GM12875 (cell line): ENCODE measurements around the gene DLL1.

Experiments
- H3K4me3 ChIP-seq: one replicate; pipeline ENCODE4 v1.5.1; 2011; ENCODE audit warnings: low read depth, low read length, control low read depth
- TF ChIP-seq, protein P1 (sequence below): IDR thresholded peaks from 2 replicates; pipeline ENCODE4 v1.5.1; 2011; ENCODE audit warnings: low read depth, mild to moderate bottlenecking, control low read depth, inconsistent platforms, low read length, moderate library complexity, borderline replicate concordance; ENCODE audit not compliant: insufficient read depth

The DLL1 gene

DNA sequence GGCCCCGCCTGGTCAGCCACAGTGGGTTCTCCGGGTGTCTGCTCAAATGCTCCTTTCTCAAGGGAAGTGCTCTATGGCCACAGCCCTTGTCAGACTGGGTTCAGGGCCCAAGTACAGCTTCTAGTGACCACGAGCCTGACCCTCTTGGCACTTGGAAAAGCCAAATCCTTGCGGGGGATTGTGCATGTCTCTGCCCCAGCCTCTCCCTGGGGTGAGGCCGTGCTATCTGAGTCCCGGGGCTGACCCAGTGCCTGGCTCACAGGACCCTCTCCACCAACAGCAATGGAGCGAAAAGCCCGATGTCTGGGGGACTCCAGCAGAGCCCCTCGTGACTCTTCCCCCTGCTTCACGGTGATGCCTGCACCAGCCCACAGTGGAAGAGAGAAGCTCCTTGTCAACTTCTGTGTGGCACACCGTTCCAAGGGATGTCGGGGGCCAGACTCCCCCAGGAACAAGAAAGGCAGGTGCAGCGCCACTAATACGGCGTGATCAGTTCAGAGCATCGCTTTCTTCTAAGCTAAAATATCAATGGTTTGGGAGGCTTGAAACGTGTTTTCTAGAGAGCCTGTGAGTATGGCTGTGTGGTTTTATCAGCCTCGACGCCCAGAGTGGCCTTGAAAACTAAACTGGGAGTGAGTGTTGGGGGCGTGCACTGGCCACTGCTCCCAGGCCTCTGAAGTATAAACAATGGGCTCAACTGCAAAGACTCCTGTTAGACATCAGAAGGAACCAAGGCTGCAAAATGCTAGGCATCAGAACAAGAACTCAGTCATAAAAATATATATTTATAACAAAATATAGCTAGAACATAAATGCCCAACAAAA, 51.9 kb downstream of the DLL1 start:
- TF ChIP-seq, protein P1, sequence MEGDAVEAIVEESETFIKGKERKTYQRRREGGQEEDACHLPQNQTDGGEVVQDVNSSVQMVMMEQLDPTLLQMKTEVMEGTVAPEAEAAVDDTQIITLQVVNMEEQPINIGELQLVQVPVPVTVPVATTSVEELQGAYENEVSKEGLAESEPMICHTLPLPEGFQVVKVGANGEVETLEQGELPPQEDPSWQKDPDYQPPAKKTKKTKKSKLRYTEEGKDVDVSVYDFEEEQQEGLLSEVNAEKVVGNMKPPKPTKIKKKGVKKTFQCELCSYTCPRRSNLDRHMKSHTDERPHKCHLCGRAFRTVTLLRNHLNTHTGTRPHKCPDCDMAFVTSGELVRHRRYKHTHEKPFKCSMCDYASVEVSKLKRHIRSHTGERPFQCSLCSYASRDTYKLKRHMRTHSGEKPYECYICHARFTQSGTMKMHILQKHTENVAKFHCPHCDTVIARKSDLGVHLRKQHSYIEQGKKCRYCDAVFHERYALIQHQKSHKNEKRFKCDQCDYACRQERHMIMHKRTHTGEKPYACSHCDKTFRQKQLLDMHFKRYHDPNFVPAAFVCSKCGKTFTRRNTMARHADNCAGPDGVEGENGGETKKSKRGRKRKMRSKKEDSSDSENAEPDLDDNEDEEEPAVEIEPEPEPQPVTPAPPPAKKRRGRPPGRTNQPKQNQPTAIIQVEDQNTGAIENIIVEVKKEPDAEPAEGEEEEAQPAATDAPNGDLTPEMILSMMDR = no peak
- H3K4me3 ChIP-seq = no peak overlapping the region

DNA sequence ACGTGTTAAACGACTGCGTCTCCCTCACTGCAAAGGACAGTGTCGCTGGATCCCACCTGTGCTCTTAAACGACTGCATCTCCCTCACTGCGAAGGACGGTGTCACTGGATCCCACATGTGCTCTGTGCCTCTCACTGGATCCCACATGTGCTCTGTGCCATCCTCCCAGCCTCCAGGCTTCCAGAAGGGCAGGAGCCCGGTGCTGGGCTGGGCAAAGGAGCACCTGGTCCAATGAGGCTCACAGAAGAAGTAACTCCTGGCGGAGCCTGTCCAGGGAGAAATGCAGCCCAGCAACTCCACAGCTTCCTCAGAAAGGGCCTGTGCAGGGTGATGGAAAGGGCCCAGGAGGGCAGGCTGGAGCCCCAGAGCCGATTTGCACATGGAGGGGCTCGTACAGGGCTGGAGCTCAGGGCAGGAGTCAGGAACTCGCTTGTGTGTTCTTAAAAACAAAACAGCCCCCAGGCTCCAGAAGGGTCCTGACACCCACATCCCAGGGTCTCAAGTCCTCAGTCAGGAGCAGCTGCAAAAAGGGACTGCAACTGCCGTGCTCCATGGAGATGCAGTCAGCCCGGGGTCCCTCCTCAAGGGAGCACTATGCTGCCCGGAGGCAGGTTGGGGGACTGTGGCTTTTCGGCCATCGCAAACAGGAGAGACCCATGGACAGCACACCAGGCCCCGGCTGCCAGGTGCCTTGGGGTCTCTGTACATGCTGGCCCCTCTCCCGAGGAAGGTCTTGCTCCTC, 52.7 kb downstream of the DLL1 start:
- TF ChIP-seq, protein P1 = no peak
- no peak overlapping the region for H3K4me3 ChIP-seq

DNA sequence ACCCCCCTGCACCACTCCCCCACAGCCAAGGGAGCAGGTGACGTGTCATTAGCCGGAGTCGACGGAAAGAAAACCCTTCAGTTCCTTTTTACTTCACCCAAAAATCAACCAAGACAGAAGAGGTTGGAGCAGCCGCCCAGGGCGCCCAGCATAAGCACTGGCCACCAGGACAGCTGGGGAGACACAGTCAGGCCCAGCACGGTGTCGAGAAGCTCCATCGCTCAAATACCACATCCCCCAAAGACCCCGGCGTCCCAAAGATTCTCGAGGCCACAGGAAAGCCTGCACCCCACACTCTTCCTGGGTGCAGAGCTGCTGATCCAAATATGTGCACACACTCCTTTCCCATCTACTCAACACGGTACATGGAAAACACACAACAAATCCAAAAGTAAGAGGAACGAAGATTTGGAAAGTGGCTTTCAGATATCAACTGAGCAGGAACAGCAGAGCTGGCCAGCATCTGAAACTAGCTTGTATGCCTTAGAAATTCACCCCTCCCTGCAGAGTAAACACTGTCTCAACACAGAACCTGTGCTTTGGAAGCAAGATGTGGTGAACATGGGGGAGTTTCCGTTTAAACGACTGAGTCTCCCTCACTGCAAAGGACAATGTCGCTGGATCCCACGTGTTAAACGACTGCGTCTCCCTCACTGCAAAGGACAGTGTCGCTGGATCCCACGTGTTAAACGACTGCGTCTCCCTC, 54.6 kb downstream of the DLL1 start:
- TF ChIP-seq, protein P1 = no peak

DNA sequence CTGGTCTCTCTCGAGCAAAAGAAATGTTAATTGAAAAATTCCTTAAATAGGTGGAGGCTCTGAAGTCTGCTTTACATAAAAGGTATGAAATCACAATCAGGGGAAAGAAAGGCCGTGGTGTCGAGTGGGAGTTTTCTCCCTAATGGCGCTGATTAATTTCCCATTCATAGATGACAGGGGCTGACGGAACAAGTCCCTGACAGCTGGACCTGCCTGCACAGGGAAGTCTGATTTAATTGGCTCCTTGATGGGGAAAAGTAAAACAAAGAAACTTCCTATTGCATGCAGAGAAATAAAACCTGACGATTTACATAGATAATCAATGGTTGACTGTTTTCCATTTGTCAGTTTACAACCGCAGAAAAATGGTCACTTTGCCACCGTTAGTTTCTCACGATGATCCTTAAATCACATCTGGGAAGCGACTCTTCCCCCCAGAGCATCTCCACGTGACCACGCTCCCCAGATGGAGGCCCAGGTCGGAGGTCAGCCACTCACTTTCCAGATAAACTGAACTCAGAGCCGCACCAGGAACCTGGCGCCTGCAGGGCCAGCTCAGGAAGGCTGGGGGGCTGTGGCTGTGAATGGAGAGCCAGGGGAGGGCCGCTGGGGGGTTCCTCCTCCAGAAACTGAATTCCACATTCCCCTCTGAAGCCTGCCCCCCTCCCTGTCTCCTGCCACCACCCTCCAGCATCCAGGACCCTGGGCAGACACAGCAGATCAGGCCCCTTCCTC, 55.3 kb downstream of the DLL1 start:
- no peak overlapping the region for H3K4me3 ChIP-seq
- TF ChIP-seq, protein P1 = no peak

More for the DNA sequence above, 54.6 kb downstream of the DLL1 start:
- no peak overlapping the region for H3K4me3 ChIP-seq

DNA sequence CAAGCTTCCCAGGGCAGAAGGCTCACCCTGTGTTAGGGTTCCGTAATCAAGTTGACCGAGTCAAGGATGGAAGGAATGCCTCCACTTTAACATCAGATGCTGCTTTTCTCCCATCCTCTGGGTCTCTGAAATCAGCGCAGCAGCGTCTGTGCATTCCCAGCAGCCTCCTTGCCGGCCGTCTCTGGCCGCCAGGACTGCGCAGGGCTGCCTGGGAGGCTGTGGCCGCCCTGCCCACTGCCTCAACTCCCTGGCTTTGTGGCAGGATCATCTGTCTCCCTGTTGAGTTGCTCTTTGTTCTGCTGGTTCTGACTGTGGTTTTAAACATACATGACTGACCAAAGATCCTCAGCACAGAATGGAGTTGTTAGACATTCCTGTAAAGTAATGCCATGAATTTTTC, 56.5 kb downstream of the DLL1 start:
- H3K4me3 ChIP-seq = no peak overlapping the region
- TF ChIP-seq, protein P1 = no peak

DNA sequence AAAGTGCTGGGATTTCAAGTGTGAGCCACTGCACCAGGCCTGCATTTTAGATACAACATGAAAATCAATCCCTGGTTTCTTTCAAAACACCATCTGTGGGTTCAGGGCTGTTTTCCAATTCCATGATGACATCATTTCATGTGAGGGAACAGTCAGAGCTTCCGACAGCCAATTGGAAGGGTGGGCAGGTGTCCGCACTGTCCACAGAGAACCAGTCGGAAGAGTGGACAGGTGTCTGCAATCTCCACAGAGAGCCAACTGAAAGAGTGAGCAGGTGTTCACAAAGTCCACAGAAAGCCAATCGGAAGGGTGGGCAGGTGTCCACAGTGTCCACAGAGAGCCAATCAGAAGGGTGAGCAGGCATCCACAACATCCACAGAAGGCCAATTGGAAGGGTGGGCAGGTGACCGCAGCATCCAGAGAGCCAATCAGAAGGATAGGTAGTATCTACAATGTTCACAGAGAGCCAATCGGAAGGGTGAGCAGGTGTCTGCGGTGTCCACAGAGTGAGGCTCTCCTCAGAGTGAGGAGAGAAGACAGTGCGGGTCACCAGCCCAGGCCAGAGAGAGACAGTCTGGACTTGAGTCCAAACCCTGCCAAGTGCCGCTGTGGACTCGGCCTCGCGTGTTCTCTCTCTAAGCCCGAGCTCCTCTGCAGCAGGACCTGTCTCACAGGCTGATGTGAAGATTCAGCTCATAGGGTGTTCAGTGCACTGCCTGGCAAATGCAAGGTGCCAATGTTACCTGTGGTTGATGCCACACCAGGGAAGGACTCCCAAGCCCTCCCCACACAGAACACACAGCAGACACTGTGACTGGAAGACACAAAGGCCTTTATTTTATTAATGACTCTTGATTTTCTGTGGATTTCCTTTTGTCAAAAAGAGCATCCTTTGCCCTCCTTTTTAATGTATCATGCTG, 57.3 kb downstream of the DLL1 start:
- TF ChIP-seq, protein P1 = no peak
- H3K4me3 ChIP-seq = no peak overlapping the region
